Stimulated activated CD8-positive, alpha-beta memory T cell treated with anti-CD3 and anti-CD28 coated beads, Interleukin-12 subunit alpha, Interleukin-12 subunit beta, amount 100 ng/mL, for 4 hours (primary cell): Measurements from ENCODE around the gene GALNT1.

ENCODE experiments used
- DNase-seq: peaks from one replicate; pipeline ENCODE4 v3.0.0-alpha.2; 2020; ENCODE audit warnings: low read depth

GALNT1 gene

DNA sequence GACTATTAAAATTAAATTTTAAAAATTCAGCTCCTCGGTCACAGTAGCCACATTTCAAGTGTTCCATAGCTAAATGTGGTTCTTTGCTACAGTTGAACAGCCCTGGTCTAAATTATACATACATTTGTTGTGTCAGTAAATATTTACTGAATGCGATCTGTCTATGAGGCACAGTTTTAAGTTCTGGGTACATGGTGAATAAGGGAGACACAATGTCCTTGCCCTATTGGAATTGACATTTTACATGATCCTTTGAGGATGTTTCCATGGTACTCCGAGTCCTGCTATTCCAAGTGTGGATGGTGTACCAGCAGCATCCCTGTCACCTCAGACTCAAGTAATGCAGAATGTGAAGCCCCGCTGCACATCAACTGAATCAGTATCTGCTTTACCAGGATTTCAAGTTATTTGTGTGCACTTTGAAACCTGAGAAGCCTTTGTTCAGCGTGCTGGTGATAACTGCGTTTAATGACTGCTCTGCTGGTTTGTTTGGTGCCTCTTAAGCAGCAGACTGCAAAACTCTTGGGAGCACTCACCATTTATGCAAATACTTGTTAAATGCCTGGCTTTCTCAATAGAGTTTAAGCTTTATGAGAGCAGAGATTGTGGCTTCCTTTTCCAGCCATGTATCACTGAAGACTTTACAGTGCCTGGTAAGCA is 1.5 kb downstream of the GALNT1 start:
- DNase-seq: no peak

DNA sequence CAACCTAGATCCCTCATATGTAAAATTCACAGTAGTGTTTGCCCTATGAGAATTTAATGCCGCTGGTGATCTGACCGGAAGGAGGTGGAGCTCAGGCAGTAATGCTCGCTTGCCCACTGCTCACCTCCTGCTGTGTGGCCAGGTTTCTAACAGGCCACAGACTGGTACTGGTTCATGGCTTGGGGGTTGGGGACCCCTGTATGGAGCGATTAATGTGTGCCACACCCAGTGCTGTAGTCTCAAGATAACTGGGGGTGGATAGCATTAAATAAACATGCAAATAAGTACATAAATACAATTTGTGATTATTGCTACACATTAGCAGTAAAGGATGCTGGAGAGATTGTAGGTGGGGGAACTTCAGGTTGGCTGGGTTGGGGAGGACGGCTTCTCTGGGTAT is 3.2 kb downstream of the GALNT1 start:
- DNase-seq: no peak

DNA sequence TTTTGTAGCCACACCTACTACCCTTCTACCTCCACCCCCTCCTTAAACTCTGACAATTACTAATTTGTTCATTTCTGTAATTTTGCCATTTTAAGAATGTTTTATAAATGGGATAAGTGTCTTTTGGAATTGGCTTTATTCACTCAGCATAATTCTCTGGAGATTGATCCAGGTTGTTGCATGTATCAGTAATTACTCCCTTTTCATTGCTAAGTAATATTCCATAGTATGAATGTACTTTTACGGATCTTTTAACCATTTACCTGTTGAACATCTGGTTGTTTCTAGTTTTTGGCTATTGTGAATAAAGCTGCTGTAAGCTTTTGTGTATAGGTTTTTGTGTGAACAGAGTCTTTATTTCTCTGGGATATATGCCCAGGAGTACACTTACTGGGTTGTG is 4.1 kb downstream of the GALNT1 start:
- no peak for DNase-seq

DNA sequence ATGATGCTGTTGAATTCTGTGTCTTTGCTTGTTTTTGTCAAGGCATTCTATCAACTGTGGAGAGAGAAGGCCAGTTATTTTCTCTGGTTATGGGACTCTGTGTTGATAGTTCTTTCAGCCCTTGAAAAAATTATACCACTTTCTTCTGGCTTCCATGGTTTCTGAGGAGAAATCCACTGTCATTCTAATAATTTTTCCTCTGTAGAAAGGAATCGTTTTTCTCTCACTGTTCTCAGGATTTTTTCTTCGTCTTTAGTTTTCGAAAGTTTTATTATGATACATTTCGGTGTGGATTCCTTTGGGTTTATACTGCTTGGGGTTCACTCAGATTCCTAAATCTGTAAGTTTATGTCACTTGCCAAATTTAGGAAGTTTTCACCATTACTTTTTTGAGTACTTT is 6.6 kb downstream of the GALNT1 start:
- no peak for DNase-seq

DNA sequence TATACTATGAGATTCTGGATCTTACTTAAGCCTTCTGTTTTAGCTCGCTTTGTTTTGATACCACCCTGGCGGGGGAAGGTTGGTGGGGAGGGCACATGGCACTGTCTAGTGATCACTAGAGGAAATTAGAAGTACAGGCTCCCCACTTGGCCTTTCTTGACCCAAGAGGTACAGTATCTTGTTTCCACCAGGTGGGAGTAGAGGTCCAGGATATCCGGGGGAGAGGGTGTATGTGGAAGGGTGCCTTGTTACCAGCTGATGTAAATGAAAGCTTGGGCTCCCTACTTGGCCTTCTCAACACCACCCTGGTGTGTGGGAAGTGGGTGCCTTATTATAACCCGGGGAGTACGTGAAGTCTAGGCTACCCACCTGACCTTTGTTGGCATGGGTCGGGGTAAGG is 7.5 kb downstream of the GALNT1 start:
- DNase-seq: no peak

DNA sequence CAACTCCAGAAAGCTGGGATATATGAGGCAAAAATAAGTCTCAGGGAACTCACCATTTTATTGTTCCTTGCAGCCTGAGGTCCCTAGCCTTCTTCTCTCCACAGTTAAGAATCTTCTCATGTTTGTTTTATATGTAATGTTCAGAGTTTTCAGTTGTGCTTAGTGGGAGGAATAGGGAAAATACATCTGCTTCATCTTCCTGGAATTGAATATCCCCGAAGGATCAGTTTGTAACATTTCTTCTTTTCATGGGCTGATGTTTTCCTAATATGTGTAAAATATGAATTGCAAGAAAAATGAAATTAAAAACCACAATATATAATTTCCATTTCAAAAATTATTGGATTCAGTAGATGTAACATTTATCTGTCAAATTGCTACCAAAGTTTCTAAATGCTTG is 8.0 kb downstream of the GALNT1 start:
- DNase-seq: no peak

DNA sequence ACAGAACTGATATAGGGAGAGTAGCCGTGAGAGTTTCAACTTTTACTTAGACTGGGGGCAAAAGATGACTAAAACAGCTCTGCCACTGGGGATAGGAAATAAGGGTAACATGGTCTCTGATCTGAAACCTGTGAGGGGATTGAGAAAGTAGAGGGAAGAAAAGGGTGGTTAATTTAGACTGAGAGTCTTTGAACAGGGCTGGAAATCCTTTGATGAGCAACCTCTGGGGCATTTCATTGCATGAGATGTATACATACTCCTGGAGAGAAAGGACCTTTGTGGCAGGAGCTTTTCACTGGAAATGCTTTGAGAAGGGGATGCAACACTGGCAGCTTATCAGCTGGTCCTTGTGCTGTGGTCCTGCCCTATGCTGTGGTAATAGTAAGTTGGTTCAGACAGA is 9.4 kb downstream of the GALNT1 start:
- no peak for DNase-seq

DNA sequence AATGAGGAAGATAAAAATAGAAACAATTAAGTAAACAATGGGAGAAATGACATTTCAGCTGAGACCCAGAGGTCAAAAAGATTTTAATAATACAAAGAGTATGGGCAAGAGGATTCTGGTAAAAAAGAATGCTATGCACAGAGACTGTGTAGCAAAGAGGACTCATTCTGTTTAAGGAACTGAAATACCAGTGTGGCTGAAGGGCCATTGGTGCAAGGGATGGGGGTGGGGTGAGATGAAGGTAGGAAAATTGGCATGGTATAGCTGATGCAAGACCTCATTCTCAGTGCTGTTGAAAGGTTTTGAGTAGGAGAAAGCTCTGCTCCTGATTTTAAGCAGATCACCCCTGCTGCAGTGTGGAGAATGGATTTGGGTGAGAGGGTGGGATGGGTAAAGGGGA is 10.8 kb downstream of the GALNT1 start:
- no peak for DNase-seq

DNA sequence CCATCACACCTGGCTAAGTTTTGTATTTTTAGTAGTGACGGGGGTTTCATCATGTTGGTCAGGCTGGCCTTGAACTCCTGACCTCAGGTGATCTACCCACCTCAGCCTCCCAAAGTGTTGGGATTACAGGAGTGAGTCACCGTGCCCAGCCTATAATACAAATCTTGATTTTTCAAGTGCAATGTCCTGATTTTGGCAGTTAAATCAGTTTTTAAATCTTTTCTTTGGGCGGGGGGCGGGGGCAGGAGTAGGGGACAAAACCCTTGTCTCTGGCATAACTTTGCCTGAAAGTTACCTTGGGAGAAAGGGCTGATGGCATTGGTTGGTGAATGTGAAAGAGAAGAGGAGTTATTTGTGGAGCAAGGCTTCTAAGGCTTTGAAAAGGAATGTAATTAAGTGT is 12.3 kb downstream of the GALNT1 start:
- DNase-seq: no peak

DNA sequence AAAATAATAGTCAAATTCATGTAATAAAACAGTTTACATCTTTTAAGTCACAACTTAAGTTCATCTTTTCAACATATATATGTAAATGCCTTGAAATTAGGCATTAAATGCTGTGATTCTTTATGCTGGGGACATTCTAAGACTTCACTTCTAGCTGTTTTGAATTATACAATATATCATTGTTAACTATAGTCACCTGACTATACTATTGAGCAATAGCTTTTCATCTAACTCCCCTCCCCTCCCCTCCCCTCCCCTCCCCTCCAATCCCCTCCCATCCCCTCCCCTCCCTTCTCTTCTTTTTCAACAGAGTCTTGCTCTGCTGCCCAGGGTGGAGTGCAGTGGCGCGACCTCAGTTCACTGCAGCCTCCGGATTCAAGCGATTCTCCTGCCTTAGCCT is 16.2 kb downstream of the GALNT1 start:
- DNase-seq: no peak

DNA sequence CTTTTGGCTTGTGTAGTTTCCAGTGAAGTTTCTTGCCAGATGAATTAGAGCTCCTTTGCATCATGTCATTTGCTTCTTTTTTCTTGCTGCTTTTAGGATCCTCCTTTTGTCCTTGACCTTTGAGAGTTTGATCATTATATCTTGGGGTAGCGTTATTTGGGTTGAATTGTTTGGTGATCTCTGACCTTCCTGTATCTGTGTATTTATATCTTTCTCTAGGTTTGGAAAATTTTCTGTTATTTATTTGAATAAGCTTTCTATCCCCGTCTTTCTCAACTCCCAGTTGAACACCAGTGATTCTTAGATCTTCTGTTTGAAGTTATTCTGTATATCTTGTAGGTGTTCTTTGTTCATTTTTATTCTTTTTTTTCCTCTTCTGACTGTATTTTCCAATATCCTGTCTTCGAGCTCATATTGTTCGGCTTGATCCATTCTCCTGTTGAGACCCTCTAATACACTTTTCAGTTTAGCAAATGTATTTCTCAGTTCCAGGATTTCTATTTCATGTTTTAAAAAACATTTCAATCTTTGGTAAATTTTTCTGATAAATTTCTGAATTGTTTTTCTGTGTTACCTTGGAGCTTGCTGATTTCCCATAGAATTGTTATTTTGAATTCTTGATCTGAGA is 20.8 kb downstream of the GALNT1 start:
- no peak for DNase-seq

DNA sequence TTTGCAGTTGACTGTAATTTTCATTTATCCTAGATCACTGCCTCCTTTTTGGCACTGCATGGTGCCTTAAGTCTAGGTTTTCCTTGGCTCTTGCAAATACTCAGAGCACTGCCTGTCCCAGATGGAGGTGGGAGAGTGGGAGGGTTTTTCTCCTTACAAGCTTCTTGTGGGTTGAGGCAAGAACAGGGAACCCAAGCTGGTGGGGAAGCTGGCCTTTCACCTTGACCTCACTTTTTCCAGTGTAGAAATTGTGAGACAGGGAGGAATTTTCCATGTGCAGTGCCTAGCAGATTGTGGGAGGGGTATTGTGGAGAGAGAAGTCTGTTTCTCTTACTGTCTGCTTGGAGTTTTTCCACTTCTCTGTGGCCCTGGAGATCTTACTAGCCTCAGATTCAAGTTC is 21.5 kb downstream of the GALNT1 start:
- DNase-seq: no peak

DNA sequence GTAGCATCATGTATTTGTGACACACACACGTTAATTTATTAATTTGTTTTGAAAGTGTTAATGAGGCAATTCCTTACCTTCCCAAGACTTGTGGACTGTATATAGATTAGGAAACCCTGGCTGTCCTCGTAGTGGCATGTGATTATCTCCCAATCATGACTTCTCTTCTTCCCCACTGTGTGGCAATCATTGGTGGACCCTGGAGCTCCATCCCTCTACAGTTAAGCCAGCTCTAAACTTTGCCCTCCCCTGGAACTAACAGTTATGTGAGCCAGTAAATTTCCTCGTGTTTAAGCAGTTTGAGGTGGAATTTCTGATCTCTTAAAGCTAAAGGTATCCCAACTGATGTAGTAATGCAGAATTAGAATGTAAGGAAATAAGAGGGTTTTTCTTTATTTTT is 22.0 kb downstream of the GALNT1 start:
- no peak for DNase-seq

DNA sequence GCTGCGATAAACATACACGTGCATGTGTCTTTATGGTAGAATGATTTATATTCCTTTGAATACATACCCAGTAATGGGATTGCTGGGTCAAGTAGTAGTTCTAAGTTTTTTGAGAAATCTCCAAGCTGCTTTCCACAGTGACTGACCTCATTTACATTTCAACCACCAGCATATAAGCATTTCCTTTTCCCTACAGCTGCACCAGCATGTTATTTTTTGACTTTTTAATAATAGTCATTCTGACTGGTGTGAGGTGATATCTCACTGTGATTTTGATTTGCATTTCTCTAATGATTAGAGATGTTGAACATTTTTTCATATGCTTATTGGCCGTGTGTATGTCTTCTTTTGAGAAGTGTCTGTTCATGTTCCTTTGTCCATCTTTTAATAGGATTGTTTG is 22.8 kb downstream of the GALNT1 start:
- DNase-seq: no peak

DNA sequence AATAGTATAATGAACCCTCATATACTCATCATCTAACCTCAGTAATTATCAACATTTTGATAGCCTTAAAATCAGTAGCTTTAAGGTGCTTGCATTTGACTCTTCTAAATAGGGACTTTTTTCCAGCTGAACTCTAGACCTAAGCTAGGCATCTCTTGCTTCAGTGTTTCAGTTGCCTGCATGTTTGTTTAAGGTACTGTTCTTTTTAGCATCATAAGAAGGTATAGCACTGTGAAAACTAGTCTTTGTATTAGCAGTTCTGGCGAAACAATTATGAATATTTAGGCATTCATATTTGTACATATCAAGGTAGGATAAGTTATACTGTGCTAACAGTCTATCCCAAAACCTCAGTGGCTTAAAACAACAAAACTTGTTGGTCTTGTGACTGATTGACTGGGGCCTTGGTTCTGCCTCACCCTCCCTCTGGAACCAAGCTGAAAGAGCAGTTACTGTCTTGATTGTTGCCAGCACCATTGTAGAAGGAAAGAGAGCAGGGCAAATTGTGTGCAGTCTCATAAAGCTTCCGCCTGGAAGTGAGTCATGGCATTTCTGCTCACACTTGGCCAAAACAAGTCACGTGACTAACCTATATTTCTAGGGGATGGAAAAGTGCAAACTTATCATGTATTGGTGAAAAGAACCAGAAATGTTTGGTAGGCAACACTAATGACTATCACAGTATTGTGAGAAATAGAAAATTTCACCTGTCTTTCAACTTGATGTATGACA is 24.3 kb downstream of the GALNT1 start:
- no peak for DNase-seq

DNA sequence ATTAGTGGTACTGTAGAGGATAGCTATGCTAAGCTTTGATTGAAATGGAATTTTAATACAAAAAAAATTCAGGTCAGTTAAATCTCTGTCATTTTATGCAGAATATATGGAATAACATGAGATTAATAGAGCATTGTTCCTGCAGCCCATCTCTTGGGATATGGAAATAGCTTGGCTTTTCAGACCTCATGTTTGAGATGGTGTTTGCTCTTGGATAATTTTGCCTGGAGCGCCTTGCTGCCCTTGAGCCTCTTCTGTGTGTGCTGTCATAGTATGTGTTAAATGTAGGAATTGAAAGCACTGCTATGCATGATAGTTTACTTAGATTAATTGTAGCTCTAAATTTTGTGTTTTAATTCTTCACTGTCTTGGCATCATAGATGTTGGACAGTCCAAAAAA is 27.7 kb downstream of the GALNT1 start:
- DNase-seq: no peak

DNA sequence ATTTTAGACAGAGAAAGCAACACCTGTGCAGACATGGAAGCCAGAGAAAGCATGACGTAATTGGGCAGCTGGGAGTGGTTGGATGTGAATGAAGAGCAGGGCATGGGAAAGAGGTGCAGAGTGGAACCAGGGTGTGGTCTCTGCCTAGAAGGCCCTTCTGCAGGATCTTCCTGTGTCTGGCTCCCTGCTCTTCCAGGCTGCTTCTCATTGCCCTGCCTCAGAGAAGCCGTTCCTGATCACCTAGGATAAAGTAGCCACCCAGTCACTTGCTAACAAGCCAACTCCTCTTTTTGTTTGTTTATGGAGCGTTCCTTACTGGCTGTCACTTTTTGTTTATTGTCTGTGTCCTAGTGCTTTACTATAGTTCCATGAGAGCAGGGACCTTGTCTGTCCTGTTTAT is 28.5 kb downstream of the GALNT1 start:
- no peak for DNase-seq

DNA sequence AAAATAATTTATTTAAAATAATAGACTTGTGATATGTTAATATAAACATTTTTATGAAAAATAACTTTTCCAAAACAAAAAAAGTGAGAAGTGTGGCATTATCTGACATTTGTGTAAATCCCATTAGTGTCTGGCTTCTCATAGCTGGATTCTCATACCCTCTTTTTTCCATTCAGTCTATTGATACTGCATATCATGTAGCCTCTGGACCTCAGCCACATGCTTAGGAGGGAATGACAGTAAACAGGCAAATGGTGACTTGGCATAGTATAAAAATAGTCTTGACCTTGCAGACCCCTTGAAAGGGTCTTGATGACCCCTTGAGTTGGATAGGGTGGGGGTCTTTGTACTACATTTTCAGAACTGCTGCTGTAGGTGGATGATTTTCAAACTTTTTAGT is 29.2 kb downstream of the GALNT1 start:
- no peak for DNase-seq

DNA sequence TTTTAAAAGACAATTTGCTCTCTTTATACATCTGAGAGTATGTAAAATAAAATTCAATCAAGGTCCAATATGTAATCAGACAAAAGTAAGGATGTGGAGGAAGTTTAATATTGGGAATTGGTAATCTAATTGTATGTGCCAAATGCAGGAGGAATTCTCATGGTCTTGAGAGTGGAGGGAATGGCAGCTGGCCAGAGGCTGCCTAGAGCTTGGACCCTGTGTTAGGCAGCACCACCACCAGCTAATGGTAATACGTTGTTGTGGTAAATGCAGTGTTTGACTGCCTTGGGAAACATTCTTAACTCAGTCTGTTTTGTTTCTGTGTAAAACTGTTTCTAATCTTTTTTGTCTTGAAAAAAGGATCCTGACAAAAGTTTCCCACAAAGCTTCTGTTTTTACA is 30.0 kb downstream of the GALNT1 start:
- no peak for DNase-seq

DNA sequence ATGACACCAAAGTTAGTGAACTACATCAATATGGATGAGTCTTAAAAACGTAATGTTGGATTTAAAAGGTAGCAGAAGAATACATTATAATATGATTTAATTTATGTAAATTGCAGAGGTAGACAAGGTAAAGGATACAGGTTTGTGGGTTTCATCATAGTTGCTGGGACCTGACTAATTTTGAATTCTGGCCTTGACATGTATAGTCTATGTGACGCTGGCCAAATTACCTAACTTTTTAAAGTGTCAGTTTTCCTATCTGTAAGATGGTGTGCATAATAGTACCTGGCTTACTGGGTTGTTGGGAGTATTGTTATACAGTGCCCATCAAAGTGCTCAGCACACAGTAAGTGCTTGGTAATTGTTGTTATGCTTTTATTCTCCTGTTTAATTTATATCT is 34.5 kb downstream of the GALNT1 start:
- DNase-seq: no peak

DNA sequence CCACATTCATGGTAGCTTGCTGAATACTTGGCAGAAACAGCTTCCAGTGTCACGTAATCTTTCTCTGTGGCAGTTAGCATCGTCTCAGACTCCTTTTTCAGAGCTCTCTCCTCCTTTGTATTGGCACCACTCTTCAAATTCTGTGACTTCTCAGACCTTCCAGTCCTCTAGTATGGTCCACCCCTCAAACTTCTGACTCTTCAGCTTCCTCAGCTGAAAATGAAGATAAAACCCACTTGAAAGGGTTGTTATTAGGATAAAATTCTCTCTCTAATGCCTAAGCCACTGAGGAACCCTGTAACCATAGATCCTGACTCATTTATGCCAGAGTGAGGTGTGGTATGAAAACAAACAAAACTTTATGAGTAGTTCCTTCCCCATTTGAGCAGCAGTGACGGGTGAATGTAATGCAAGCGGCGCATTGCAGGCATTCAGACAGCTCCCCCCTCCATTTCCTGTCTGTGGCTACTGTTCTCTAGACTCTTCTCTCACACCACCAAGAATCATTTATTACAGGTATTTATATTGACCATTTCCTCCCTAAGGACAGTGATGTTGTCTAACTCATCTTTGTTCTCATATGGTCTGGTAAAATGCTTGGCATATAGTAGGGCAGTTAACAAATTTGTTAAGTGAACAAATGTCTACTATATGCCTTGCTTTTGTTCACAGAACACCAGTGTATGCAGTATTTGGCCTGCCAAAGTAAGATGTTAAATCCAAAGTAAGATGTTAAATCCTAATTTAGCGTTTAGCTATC is 35.3 kb downstream of the GALNT1 start:
- peak; percentile 39 for DNase-seq

DNA sequence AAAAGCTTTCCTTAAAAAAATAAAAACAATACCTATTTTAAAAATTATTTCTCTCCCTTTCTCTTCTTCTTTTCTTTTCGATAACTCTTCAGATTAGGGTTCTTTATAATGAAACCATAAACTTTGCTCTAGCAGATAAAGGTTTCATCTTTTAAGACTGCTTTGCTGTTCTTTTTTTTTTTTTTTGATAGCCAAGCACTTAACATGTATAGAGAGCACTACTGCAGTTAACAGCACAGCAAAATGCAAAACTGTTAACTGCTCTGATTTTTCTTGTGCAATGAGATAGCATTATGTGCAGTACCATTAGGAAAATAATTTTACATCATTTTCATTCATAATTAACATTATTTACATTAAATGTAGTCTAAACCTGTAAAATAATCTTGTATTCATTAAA is 36.3 kb downstream of the GALNT1 start:
- no peak for DNase-seq

DNA sequence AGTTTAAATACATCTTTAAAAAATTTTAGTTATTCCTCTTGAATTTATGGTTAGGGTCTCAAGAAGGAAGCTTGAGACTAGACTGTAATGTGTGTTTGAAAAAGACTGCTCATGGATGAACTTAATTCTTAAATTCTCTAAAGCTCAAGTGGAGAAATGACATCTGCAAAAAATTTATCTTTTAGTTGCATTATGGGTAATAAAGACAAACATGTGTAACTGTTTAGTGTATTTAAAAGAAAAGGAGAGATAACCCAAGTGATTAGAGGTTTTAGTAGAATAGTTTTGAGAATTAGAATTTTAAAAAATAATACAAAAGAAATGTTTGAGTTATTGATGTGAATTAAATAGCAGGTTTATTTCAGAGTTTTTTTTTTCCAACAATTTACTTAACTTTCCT is 36.7 kb downstream of the GALNT1 start:
- DNase-seq: no peak
